Left ventricle myocardium superior (tissue), 1 donor: Measurements from ENCODE around the gene UTP25. TPM values are rescaled to one million over a fixed set of nuclear protein-coding genes. Genes with fewer than 3 reads are reported as not detected.

Source experiments
- ATAC-seq: fragments of 200-7000 bp; cut with Tn5 transposase; one replicate; pipeline ENCODE4 v1.9.1; 2020; ENCODE audit warnings: mild to moderate bottlenecking, moderate library complexity
- DNase-seq: peaks from one replicate; pipeline ENCODE4 v3.0.0-alpha.2; 2020
- intact Hi-C: fragments of 100-400 bp; cut with micrococcal nuclease; formaldehyde crosslinking; loops from one replicate; pipeline ENCODE4 v1.11.0; 2022
- total RNA-seq: library from RNA; stranded (reverse); fragmentation: NEBNext Ultra II Directional; extraction: Animal tissue kit (Norgen Biotek cat#: 25700); gene quantifications from one replicate; pipeline ENCODE4 v1.2.1, GENCODE V29; 2021
- donor health status: DM: no; HTN: yes; CAD: no; lungs with severe emphysema.

UTP25 gene
- total RNA-seq, 1 donor from 2014 or later: 2.5 TPM

- ATAC-seq (no peak), DNase-seq (no peak)
- intact Hi-C loops: no loop called here
These were observed 38.4 kb downstream of the UTP25 start for GRCh38 chr1:209866201-209866600.

- DNase-seq: no peak
- intact Hi-C loops: no loop called here
- ATAC-seq: no peak
These were observed 41.7 kb downstream of the UTP25 start for GRCh38 chr1:209869291-209870149.

- no peak for ATAC-seq
- intact Hi-C loops: no loop called here
These were observed 42.5 kb downstream of the UTP25 start for GRCh38 chr1:209870151-209870831.

GRCh38 chr1:209871006-209871405 is 43.2 kb downstream of the UTP25 start:
- DNase-seq (no peak), ATAC-seq (no peak)
- intact Hi-C loops: no loop called here

More at GRCh38 chr1:209870151-209870831, 42.5 kb downstream of the UTP25 start:
- DNase-seq: no peak

GRCh38 chr1:209871430-209871829 is 43.7 kb downstream of the UTP25 start:
- DNase-seq (no peak), ATAC-seq (no peak)
- intact Hi-C loops: no loop called here

- no peak for DNase-seq
- intact Hi-C loops: no loop called here
- no peak for ATAC-seq
These were observed 45.5 kb downstream of the UTP25 start for GRCh38 chr1:209873067-209873799.

- intact Hi-C loops: no loop called here
- no peak for DNase-seq
- ATAC-seq: no peak
These were observed 47.7 kb downstream of the UTP25 start for GRCh38 chr1:209875515-209875914.

- intact Hi-C loops: no loop called here
- ATAC-seq: no peak
- no peak for DNase-seq
These were observed 48.5 kb downstream of the UTP25 start for GRCh38 chr1:209876078-209876800.

GRCh38 chr1:209877087-209877764 is 49.5 kb downstream of the UTP25 start:
- no peak for DNase-seq
- ATAC-seq: no peak
- intact Hi-C loops: no loop called here

GRCh38 chr1:209878964-209879363 is 51.2 kb downstream of the UTP25 start:
- intact Hi-C loops: no loop called here
- DNase-seq (no peak), ATAC-seq (no peak)

- ATAC-seq (no peak), DNase-seq (no peak)
- intact Hi-C loops: no loop called here
These were observed 51.8 kb downstream of the UTP25 start for GRCh38 chr1:209879539-209879938.

- DNase-seq: no peak
- intact Hi-C loops: no loop called here
- ATAC-seq: no peak
These were observed 52.3 kb downstream of the UTP25 start for GRCh38 chr1:209880031-209880430.

- no peak for DNase-seq
- intact Hi-C loops: no loop called here
- no peak for ATAC-seq
These were observed 53.8 kb downstream of the UTP25 start for GRCh38 chr1:209881619-209882018.

- no peak for ATAC-seq
- intact Hi-C loops: no loop called here
- DNase-seq: no peak
These were observed 54.5 kb downstream of the UTP25 start for GRCh38 chr1:209882286-209882685.

GRCh38 chr1:209882942-209883340 is 55.2 kb downstream of the UTP25 start:
- DNase-seq (no peak), ATAC-seq (no peak)
- intact Hi-C loops: no loop called here

GRCh38 chr1:209883341-209883971 is 55.7 kb downstream of the UTP25 start:
- ATAC-seq: no peak
- no peak for DNase-seq
- intact Hi-C loops: no loop called here

- intact Hi-C loops: no loop called here
- DNase-seq (no peak), ATAC-seq (no peak)
These were observed 56.5 kb downstream of the UTP25 start for GRCh38 chr1:209884249-209884648.

GRCh38 chr1:209884665-209885117 is 56.9 kb downstream of the UTP25 start:
- DNase-seq: no peak
- ATAC-seq: peak; percentile 51
- intact Hi-C loops: no loop called here
